ENCODE data around the gene TSPAN9.

Gene TSPAN9

GRCh38 chr12:3195337-3195736 is 118.2 kb downstream of the TSPAN9 start:
- no peak for DNase-seq

DNA sequence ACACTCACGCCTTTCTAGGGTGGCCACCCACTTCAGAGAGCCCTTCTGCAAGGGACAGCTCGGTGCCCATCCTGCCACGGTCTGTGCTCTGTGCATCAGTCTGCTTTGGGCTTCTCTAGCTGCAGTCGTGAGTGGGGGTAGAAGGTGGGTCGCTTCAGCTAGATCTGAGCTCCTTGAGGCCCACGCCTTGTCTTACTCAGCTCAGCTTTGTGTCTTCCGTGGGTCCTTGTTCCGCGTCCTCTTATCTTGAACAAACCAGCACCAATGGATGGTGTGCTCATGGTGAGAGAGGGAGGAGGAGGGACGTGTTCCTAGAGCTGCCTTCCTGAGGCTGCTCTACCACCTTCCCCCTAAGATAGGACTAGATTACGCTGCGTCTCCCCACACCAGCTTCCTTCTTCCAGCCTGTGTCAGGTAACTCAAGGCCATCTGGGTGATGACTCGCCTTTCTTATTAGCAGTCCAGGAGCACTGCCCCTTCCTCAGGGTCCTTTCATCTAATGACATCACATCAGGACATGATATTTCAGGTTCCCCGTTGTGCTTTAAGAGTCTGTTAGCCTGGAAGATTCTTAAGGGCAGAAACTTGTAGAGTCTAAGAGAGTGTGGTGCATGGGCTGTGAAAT is 118.8 kb downstream of the TSPAN9 start:
- DNase-seq: no peak

GRCh38 chr12:3196488-3196887 is 119.3 kb downstream of the TSPAN9 start:
- no peak for DNase-seq

- DNase-seq: no peak
These were observed 120.1 kb downstream of the TSPAN9 start for GRCh38 chr12:3197131-3197818.

DNA sequence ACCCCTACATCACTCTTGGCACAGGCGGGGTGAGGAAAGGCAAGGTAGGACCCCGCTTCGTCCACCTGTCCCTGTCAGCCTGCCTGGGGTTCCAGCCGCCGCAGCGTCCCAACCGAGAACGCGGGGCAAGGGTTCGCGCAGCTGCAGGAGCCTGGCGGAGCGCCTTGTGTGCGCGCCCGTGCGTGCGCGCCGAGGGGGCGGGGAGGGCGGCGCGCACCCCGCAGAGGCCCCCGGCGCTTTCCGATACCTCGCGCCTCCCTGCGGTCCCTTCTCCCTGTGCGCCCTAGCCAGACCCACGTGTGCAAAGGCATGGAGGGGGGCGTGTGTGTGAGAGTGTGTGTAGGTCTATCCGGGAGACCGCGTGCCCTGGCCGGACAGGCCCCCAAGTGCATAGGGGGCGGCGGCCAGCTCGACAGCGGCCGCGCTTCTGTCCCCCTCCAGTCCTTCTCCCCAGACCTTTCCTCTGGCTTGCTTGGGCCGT is 122.4 kb downstream of the TSPAN9 start:
- no peak for DNase-seq

- DNase-seq: no peak
These were observed 122.9 kb downstream of the TSPAN9 start for GRCh38 chr12:3200032-3200617.

DNA sequence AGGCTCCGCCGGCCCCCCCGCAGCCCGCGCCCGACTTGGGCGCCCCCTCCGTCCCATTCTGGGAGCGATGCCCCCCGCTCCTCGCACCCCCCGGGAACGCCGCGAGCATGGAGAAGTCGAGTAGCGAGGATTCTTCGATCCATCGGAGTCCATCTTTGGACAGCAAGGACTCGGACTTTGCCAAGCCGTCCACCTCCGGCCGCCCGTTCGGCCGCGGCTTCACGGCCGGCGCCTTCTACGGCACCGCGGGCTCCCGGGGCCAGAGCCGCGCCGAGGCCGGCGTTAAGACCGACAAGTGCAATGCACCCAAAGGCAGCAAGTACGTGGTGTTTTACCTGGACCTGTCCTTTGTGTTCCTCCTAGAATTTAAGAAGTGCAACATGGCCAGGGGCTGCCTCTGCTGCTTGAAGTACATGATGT is 123.6 kb downstream of the TSPAN9 start:
- no peak for DNase-seq

- DNase-seq: no peak
These were observed 124.3 kb downstream of the TSPAN9 start for GRCh38 chr12:3201339-3202051.

DNA sequence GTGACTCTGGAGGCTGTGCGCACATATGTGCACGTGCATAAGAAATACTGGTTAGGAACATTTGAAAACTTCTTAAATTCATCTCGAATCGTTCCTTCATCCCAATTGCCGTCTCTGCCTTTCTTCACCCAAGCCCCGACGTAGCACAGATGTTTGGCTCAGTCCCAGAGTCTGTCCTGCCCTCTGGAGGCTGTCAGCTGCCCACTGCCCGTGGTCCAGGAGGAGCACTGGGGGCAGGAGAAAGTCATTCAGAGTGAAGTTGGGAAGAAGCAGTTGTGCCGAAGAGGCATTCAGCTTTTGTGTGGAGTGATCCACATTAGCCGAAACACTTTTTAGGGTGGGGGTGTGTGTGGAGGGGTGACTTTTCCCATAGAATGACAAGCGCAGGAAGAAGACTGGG is 124.9 kb downstream of the TSPAN9 start:
- DNase-seq: no peak

GRCh38 chr12:3202734-3203446 is 125.7 kb downstream of the TSPAN9 start:
- DNase-seq: peak; percentile 73

DNA sequence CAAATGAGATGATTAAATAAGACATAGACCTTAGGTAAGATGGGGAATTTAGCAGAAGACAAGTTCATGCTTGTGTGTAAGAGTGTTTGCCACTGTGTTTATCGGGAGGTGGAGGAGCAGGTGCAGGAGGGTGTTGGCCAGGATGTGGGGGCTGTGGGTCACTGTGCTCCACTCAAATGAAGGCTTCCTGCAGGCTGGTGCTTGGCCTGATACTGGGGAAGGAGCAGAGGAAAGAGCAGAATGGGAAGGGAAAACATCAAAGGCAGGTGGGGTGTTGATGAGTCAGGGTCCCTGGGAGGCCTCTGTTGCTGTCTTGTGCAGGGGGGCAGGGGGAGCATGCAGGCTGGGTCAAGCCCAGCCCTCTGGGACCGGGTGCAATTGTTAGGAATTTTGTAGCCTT is 126.5 kb downstream of the TSPAN9 start:
- DNase-seq: no peak

DNA sequence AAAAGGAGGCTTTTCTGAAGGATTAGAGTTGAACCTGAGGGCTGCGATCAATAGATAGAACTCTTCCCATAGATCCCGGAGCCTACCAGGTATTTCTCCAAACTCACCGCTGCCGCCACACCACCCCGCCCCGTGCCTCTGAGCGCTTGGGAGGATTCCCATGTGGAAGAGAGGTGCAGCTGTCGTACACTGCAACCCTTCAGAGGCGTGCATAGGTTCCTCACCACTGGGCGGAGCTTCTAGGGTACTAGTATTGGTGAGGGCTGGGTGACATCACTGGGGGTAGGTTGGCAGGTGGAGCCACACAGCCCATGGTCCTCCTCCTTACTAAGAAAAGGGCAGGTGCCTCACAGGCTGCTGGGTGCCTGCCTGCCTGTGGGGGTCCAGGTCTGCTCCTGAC is 127.0 kb downstream of the TSPAN9 start:
- DNase-seq: peak; percentile 20

DNA sequence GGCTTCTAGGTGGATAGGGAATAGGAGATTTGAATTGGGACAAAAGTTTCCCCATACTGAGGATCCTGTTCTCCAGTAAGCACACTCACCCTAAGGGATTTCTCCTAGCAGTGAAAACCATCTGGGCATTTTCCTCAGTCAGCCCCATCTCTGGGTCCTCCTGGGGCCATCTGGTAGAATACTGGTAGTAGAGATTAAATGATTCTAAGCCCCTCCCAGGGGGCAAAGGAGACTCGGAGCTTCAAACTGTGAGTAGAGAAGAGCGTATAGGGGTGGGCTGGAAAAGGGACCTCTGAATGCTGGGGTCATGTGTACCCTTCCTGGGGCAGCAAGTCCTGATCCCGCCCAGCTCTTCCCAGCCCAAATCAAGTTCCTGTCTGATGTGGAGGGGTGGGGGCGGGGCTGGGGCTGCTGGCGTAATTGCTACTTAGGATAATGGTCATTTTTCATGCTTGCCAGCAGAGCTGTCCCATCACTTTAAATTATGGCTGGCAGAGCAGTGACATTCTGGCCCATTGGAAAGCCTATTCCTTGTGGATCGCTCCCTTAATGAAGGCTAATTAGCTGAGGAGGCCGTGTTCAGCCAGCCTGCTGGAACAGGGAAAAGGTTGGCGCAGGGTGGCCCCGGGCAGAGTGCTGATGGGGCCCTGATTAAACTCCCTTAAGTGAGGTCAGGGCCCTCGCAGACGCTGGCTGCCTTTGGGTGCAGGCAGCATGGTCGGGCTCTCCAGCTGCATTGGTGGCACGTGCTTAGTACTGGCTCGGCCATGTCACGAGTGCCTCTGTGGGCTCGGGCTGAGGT is 127.8 kb downstream of the TSPAN9 start:
- no peak for DNase-seq

DNA sequence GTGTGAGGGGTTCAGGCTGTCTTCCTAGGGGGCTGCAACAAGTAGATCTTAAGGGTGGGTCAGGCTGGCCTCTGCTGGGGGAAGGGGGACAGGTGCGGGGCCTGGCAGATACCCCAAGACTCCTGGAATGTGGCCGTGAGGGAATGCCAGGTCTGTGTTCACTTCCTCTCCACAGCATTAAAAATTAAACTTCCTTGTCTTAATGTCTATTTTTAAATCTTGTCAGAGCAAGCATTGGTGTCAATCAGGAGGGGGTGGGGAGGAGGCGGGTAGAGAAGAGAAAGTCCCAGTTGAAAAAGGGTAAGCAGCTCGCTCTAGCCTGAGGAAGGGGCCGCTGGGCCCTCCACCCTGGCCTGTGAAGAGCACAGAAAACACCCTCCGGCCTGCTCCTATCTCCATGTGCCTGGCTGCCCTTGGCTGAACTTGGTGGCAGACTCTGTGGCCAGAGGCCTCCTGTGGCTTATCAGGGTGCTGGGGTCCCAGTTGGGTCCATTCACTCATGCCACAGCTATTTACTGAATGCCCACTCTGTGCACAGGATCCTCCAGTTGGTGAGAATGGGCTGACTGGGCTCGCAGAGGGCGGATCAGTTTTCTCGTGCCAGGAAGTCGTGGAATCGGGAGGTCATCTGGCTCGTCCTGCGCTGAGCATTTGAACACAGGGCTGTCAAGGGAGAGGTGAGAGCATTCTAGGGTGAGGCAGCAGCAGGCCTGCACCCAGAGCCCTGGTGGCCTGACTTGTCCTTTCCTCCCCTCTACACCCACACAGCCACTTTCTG is 128.8 kb downstream of the TSPAN9 start:
- no peak for DNase-seq

GRCh38 chr12:3206536-3207072 is 129.4 kb downstream of the TSPAN9 start:
- no peak for DNase-seq

- DNase-seq: no peak
These were observed 130.0 kb downstream of the TSPAN9 start for GRCh38 chr12:3207175-3207574.

DNA sequence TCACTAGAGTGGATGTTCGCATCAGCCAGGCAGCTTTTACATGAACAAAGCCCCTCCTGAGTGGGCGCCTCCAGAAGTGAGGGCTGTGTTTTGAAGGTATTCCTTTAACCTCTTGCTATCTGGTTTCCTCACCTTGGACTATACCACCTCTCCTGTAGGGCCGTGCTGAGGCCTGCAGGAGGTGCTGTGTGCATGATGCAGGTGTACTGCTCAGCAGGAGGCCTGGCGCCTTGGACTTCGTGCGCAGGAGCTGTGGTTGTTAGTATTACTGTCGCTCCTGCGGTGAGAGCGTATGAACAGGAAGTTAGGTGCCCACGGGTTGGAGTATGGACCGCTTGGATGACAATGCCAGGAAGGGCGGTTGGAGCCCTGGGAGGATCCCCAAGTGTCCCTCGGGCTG is 130.7 kb downstream of the TSPAN9 start:
- peak; percentile 33 for DNase-seq

DNA sequence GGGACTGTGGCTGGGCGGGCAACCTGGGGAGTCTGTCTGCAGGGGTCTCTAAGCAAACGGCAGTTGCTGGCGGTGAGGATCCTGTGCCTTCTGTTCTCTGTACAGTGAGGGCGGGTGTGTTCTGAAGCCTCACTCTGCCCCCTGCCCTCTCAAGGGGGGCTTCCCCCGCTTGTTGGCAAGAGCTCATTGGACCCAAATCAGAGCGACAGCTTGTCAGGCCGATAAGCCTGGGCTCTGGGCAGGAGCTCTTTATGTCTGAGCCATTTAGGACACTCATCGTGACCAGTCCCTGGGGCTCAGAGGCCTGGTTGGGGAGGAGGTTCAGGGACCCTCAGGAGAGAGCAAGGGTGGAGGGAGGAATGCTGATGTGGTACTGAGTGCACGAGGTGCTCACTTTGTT is 136.0 kb downstream of the TSPAN9 start:
- DNase-seq: no peak

GRCh38 chr12:3213768-3214167 is 136.6 kb downstream of the TSPAN9 start:
- no peak for DNase-seq

GRCh38 chr12:3214526-3215365 is 137.6 kb downstream of the TSPAN9 start:
- no peak for DNase-seq

All from activated CD4-positive, alpha-beta T cell treated with anti-CD3 and anti-CD28 coated beads for 48 hours (primary cell).